Measurements from ENCODE around the gene ACO2. TPM values are rescaled to one million over a fixed set of nuclear protein-coding genes. Genes with fewer than 3 reads are reported as not detected.

The ACO2 gene
- total and polyA plus RNA-seq, 2 of the 4 experiments (the other 2 are of a cell fraction): 71.3 to 72.9 TPM

- Histone ChIP-seq H3K27me3 (ENCODE audit: control insufficient read depth, insufficient read depth, low read length) (no peaks in the 10 kb centered on the region), H3K56ac (ENCODE audit: extremely low read depth, insufficient read depth, low read length) (no peak overlapping the region), H3K9ac (ENCODE audit: low read depth, low read length) (no peak overlapping the region), H4K91ac (ENCODE audit: insufficient read depth, low read depth, low read length) (peak overlapping the region; percentile 70; the same call in 1 of the 2 replicates), H2AFZ (replicated peaks; ENCODE audit: low read length, poor library complexity) (no peak overlapping the region), H3K9me1 (ENCODE audit: insufficient read depth, low read length) (peaks cover 7% of the 10 kb centered on the region), H3K27ac (ENCODE audit: insufficient read depth, low read length) (peak overlapping the region; percentile 24; the same call in 1 of the 2 replicates), H2BK5ac (ENCODE audit: low read depth, low read length, poor library complexity, severe bottlenecking) (no peak overlapping the region), H3K4ac (ENCODE audit: low read depth, low read length) (peak overlapping the region; percentile 44), H4K5ac (ENCODE audit: low read depth, low read length) (no peak overlapping the region), H3K79me1 (ENCODE audit: low read depth in 1 of 2, low read length in 2 of 2) (peaks cover 6 to 35% of the 10 kb centered on the region in 2 experiments; a peak in 3 of 4 replicates), H3K4me1 (ENCODE audit: control insufficient read depth, insufficient read depth, low read length) (peaks cover 15% of the 10 kb centered on the region), H2BK120ac (ENCODE audit: low read depth, low read length) (no peak overlapping the region; the same call in 1 of the 2 replicates), H2BK20ac (ENCODE audit: low read depth, low read length) (peak overlapping the region; percentile 1; the same call in 1 of the 2 replicates), H3K4me3 (ENCODE audit: insufficient read depth, low read depth, low read length) (no peak overlapping the region), H4K20me1 (ENCODE audit: insufficient read depth, low read length) (peaks cover 7% of the 10 kb centered on the region), H2AK5ac (ENCODE audit: low read depth, low read length) (peak overlapping the region; percentile 66; the same call in 1 of the 2 replicates), H3K14ac (replicated peaks; ENCODE audit: low read depth, low read length) (no peak overlapping the region), H3K9me3 (ENCODE audit: control insufficient read depth, insufficient read depth, low read length) (no peaks in the 10 kb centered on the region), H2BK15ac (ENCODE audit: low read depth, low read length) (no peak overlapping the region), H2AK9ac (replicated peaks; ENCODE audit: low read depth, low read length, poor library complexity) (peak overlapping the region; percentile 94), H3K36me3 (ENCODE audit: control insufficient read depth, insufficient read depth, low read length) (peaks cover 26% of the 10 kb centered on the region), H4K8ac (ENCODE audit: low read depth in 2 of 2, low read length in 2 of 2) (peak overlapping the region in 1 of 2 experiments; percentile 67; a peak in 1 of 4 replicates), H3K4me2 (ENCODE audit: low read depth, low read length) (no peak overlapping the region), H3K18ac (ENCODE audit: low read depth, low read length) (no peak overlapping the region), H3K23ac (ENCODE audit: low read depth, low read length) (peak overlapping the region; percentile 26; the same call in 1 of the 2 replicates)
- DNase-seq (no peak), ATAC-seq (ENCODE audit: low read depth) (no peak)
- 77% methylated on average over 3 of the region's 5 CpGs; no CpG with 5 or more reads in 1 of the 2 experiments for WGBS, 2 experiments (ENCODE audit: extremely low coverage in 2 of 2, insufficient read length in 1 of 2)
- CTCF ChIA-PET: no interaction called here
- BruUV-seq (replicated peaks): no TSS peak
- dilution Hi-C loops (cut with HindIII; ENCODE audit: low sequenced_read_pairs, unreplicated experiment) (no loop called here), intact Hi-C loops (cut with micrococcal nuclease) (no loop called here), in situ Hi-C loops (cut with MboI; ENCODE audit: low sequenced_read_pairs) (loop anchor here (25.0 kb wide), 1 partner anchor 576 kb away; no protein-coding TSS in a partner anchor)
- TF ChIP-seq RFX5 (IDR thresholded peaks at IDR 0.05; ENCODE audit: low read depth, low read length) (no peak), ELK1 (IDR thresholded peaks at IDR 0.05; ENCODE audit: borderline replicate concordance, low read depth, low read length) (no peak), CEBPB (IDR thresholded peaks at IDR 0.05; ENCODE audit: low read depth, low read length) (no peak), RCOR1 (IDR thresholded peaks at IDR 0.05; ENCODE audit: insufficient replicate concordance, low read length) (no peak), MAFK (IDR thresholded peaks at IDR 0.05; ENCODE audit: low read depth, low read length) (no peak)
- POLR2A ChIA-PET (ENCODE audit: unreplicated experiment): no interaction called here
Measured at GRCh38 chr22:41513391-41513790, 44.5 kb downstream of the ACO2 start.
